Osteocyte (in vitro differentiated cells): ENCODE measurements around the gene PPEF1. TPM values are rescaled to one million over a fixed set of nuclear protein-coding genes. Genes with fewer than 3 reads are reported as not detected.

Source experiments
- DNase-seq: peaks from one replicate; pipeline ENCODE4 v3.0.0; 2021; ENCODE audit warnings: mixed read lengths; ENCODE audit not compliant: unreplicated experiment; ENCODE audit errors: extremely low spot score
- H3K27ac Mint-ChIP-seq: one replicate; pipeline ENCODE4 v1.8.0; 2021; ENCODE audit warnings: mild to moderate bottlenecking, mixed read lengths; ENCODE audit not compliant: unreplicated experiment
- H3K27me3 Mint-ChIP-seq: one replicate; pipeline ENCODE4 v1.8.0; 2021; ENCODE audit warnings: mixed read lengths; ENCODE audit not compliant: unreplicated experiment
- H3K36me3 Mint-ChIP-seq: one replicate; pipeline ENCODE4 v1.8.0; 2021; ENCODE audit warnings: mixed read lengths; ENCODE audit not compliant: unreplicated experiment
- H3K4me1 Mint-ChIP-seq: one replicate; pipeline ENCODE4 v1.8.0; 2021; ENCODE audit warnings: mixed read lengths; ENCODE audit not compliant: unreplicated experiment
- H3K4me3 Mint-ChIP-seq: one replicate; pipeline ENCODE4 v1.8.0; 2021; ENCODE audit warnings: mild to moderate bottlenecking, moderate library complexity, mixed read lengths; ENCODE audit not compliant: unreplicated experiment
- H3K9me3 Mint-ChIP-seq: one replicate; pipeline ENCODE4 v1.8.0; 2021; ENCODE audit warnings: mixed read lengths; ENCODE audit not compliant: unreplicated experiment
- CTCF ChIP-seq: fragments of 200-600 bp; sonication (generic); IDR thresholded peaks from 2 replicates; pipeline ENCODE4 v1.5.0; 2021; ENCODE audit warnings: antibody characterized with exemption, mild to moderate bottlenecking, moderate library complexity
- total RNA-seq: library from RNA; stranded (reverse); gene quantifications from 2 replicates; pipeline ENCODE4 v1.2.1, GENCODE V29; 2021

The PPEF1 gene
- total RNA-seq, 1 donor from 2014 or later = 1.2 TPM

DNA sequence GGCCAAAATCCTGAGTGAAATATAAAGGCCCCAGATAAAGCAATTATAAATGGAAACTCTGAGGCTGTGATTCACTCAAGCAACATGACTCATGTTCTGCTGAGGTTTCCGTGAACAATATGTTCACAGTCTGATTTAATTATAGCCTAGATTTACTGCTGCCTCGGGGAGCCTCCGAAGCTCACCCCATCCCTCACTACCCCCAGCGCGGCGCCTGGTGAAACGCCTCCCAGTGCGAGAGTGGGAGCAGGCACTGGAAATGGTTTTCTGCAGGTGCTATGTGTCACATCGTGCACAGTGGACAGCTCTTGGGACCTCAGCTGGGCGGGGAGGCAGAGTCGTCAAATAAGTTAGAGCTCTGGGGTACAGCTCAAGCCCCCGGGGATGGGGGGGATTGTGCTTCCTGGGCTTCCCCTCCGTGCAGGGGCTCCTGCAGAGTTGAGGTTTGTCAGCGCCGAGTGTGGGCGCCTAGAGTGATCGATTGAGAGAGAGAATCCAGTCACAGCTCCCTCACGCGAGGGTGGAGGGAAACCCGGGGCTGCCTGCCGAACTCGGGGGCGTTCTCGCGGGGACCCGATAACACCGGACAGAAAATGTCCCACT lies 165.8 kb downstream of the PPEF1 start:
- peak overlapping the region; percentile 14 for H3K4me3 Mint-ChIP-seq
- DNase-seq = no peak
- H3K27ac Mint-ChIP-seq = peak overlapping the region; percentile 97
- no peaks in the 10 kb centered on the region for H3K36me3 Mint-ChIP-seq
- peaks cover 20% of the 10 kb centered on the region for H3K4me1 Mint-ChIP-seq
- no peak for TF ChIP-seq CTCF
- H3K9me3 Mint-ChIP-seq = peaks cover 7% of the 10 kb centered on the region
- H3K27me3 Mint-ChIP-seq = no peaks in the 10 kb centered on the region

DNA sequence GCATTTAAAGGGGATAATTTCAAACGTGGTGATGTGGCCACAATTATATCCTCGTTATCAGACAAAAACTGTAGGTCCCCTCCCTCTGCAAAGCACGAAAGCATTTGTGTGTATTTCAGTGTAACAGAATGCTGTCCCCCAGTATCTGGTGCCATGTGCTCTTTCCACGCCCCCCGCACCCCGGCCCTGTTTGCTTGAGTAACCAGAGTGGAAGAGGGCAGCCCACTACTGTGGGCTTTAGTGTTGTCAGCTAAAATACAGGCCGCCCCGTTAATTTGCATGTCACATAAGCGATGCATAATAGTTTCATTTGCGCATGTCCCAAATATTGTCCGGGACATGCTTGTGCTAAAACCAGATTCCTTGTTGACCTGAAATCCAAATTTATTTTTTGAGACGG lies 166.4 kb downstream of the PPEF1 start:
- TF ChIP-seq CTCF = no peak
- Mint-ChIP-seq H3K27ac (no peak overlapping the region), H3K27me3 (no peaks in the 10 kb centered on the region), H3K4me1 (peaks cover 20% of the 10 kb centered on the region), H3K9me3 (peaks cover 4% of the 10 kb centered on the region), H3K36me3 (no peaks in the 10 kb centered on the region), H3K4me3 (no peak overlapping the region)
- no peak for DNase-seq

DNA sequence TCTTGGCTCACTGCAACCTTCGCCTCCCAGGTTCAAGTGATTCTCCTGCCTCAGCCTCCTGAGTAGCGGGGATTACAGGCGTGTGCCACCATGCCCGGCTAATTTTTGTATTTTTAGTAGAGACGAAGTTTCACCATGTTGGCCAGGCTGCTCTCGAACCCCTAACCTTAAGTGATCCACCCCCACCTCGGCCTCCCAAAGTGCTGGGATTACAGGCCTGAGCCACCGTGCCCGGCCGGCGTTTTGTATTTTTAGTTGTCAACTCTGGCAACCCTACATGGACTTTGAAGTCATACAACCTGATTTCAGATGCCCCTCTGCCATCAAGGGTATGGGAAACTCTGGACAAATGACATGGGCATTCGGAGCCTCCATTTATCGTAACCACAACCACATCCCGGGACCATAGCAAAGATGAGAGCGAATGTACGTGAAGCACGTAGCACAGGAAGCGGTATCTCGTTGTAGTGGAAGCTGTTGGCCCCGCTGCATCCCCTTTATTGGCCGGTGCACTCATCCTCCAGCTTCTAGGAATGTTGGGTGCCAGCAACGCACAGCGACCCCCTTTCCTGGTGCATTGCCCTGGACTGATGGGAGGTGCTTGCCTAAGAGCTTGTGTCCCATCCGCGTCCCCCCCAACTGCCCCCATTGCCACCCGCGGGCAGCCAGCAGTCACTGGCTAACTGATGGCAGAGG lies 167.3 kb downstream of the PPEF1 start:
- Mint-ChIP-seq H3K27ac (no peak overlapping the region), H3K9me3 (peaks cover 4% of the 10 kb centered on the region), H3K4me1 (peaks cover 20% of the 10 kb centered on the region), H3K36me3 (no peaks in the 10 kb centered on the region), H3K27me3 (no peaks in the 10 kb centered on the region), H3K4me3 (no peak overlapping the region)
- DNase-seq = no peak
- TF ChIP-seq CTCF = no peak

DNA sequence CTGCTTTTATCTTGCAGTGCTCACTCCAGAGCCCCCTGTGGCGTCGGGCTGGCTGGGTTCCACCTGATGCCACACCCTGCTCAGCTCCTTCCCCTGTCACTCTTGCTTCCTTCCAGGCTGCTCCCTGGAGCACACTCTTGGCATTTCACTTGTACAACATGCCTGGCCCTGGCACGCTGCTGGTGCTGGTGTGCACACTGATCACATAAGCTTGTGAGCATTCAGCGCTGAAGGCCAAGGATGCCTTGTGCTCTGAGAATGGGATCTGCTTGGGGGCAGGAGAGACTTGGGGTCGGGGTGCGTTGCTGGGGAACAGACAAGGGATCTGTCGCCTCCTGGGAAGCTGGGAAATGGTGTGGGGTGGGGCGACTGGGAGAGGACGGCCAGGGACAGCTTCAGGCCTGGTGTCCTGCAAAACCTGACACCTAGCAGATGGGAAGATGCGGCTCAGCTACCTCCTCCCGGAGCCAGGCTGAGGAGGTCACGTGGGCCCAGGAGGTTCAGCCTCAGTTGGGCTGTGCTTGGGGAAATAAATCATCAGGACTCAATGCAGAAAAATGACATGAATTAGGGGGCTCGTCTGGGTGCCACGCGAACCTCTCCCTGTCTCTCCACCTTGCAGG lies 167.9 kb downstream of the PPEF1 start:
- no peak for TF ChIP-seq CTCF
- H3K27ac Mint-ChIP-seq = no peak overlapping the region

DNA sequence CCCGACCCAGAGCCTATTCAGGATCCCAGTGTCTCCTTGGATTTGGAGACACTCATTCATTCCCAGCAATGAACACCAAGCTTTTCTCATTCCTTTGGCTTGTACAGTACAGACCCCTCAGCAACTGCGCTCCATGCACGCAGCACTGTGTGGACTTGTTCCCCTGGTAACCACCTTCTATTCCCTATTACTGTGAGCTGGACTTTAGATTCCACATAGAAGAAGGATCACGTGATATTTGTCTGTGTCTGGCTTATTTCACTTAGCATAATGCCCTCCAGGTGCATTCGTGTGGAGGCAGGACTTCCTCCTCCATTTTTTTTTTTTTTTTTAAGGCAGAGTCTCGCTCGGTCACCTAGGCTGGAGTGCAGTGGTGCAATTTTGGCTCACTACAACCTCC lies 170.0 kb downstream of the PPEF1 start:
- Mint-ChIP-seq H3K4me1 (peaks cover 13% of the 10 kb centered on the region), H3K9me3 (peaks cover 5% of the 10 kb centered on the region), H3K27me3 (no peaks in the 10 kb centered on the region), H3K27ac (no peak overlapping the region), H3K4me3 (no peak overlapping the region), H3K36me3 (no peaks in the 10 kb centered on the region)
- no peak for DNase-seq
- no peak for TF ChIP-seq CTCF

More for the DNA sequence above, 167.9 kb downstream of the PPEF1 start:
- no peaks in the 10 kb centered on the region for H3K36me3 Mint-ChIP-seq
- H3K27me3 Mint-ChIP-seq = no peaks in the 10 kb centered on the region
- peaks cover 20% of the 10 kb centered on the region for H3K4me1 Mint-ChIP-seq
- no peak overlapping the region for H3K4me3 Mint-ChIP-seq
- H3K9me3 Mint-ChIP-seq = peaks cover 4% of the 10 kb centered on the region
- DNase-seq = no peak
